Vagina (tissue), 2 donors: ENCODE results near the gene PTPRN2. TPM values are rescaled to one million over a fixed set of nuclear protein-coding genes. Genes with fewer than 3 reads are reported as not detected.

ENCODE experiments used
- DNase-seq, 2 donors: peaks; one replicate each; pipeline ENCODE4 v3.0.0-alpha.2; 2017; ENCODE audit errors: extremely low spot score in 2 of 2
- H3K27ac ChIP-seq: fragments of 200-600 bp; sonication (generic); one replicate; pipeline ENCODE4 v1.5.1; 2019
- H3K27me3 ChIP-seq: fragments of 200-600 bp; sonication (generic); one replicate; pipeline ENCODE4 v1.5.1; 2019
- H3K36me3 ChIP-seq, 2 donors: fragments of 200-600 bp; sonication (generic); one replicate each; pipeline ENCODE4 v1.5.1; 2017 to 2019
- H3K4me1 ChIP-seq: fragments of 200-600 bp; sonication (generic); one replicate; pipeline ENCODE4 v1.5.1; 2019
- H3K4me3 ChIP-seq, 2 donors: fragments of 200-600 bp; sonication (generic); 1 replicate in 1 of 2; 2 replicates in 1 of 2; pipeline ENCODE4 v1.5.1; 2016 to 2019
- H3K9me3 ChIP-seq: fragments of 200-600 bp; sonication (generic); one replicate; pipeline ENCODE4 v1.5.1; 2019
- POLR2A ChIP-seq, 2 donors: fragments of 450-650 bp; IDR thresholded peaks; one replicate each; pipeline ENCODE4 v1.6.1; 2017; ENCODE audit warnings: antibody characterized with exemption in 2 of 2, mild to moderate bottlenecking in 2 of 2, moderate library complexity in 2 of 2
- POLR2AphosphoS5 ChIP-seq, 2 donors: sonication (generic); formaldehyde crosslinking; IDR thresholded peaks; one replicate each; pipeline ENCODE4 v1.9.0; 2017; ENCODE audit warnings: antibody characterized with exemption in 2 of 2, mild to moderate bottlenecking in 2 of 2, low read depth in 1 of 2; ENCODE audit not compliant: insufficient read depth in 1 of 2
- intact Hi-C: fragments of 100-400 bp; cut with DNase I; formaldehyde crosslinking; loops from one replicate; pipeline ENCODE4 v1.15.1; 2023
- total RNA-seq: library from RNA; depleted of rRNA; stranded (reverse); fragments of >200 nt; gene quantifications from one replicate; pipeline ENCODE4 v1.2.3, GENCODE V29; 2016
- TF ChIP-seq, protein P1 (sequence below), 3 experiments: fragments of 450-650 bp in 2 of 3; fragments of 200-600 bp in 1 of 3; sonication (generic) in 1 of 3; IDR thresholded peaks; one replicate each; pipeline ENCODE4 v1.5.1; 2017 to 2019; ENCODE audit warnings: antibody characterized with exemption in 3 of 3, mild to moderate bottlenecking in 2 of 3, moderate library complexity in 2 of 3

PTPRN2 gene
- total RNA-seq, 1 donor from 2014 or later: 7.4 TPM

DNA sequence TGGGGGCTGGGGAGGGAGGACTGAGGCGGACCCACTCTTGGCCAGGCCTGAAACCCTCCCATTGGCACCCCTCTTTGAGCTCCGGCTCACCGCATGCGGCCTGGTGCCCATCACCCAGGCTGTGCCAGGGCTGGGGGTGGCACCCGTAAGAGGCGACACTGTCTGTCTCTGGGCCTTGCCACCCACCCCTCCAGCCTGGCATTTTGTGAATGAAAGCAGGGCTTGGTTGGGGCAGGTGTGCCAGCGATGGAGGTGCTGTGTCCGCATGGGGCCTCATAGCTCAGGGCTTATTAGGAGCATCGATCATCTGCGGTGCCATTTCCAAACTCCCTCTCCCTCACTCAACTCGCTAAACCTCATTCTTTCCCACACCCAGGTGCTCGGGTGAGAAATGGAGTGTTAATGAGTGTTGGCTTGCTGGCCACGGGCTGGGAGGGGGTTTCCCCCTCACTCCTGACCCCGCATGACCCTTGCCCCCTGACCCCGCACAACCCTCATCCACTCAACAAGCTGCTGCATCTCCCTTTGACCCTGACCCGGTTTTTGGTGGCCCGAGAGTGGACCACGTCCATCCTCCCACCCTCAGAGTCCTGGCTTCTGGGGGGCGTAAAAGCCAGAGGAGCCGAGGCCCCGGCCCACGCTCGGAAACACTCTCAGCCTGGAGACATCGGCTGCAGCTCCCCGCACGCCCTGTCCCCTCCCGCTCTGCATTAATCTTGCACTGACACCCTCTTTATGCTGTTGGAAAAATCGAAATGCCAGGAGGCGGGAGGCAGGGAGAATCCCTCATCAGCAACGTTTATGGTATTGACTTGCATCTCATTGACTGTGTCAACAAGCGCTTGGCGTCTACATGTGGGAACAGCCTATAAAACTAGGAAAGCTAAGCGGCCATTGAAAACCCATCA, 1089.6 kb downstream of the PTPRN2 start:
- TF ChIP-seq POLR2A (IDR thresholded peaks at IDR 0.05): no peak
- TF ChIP-seq, protein P1, sequence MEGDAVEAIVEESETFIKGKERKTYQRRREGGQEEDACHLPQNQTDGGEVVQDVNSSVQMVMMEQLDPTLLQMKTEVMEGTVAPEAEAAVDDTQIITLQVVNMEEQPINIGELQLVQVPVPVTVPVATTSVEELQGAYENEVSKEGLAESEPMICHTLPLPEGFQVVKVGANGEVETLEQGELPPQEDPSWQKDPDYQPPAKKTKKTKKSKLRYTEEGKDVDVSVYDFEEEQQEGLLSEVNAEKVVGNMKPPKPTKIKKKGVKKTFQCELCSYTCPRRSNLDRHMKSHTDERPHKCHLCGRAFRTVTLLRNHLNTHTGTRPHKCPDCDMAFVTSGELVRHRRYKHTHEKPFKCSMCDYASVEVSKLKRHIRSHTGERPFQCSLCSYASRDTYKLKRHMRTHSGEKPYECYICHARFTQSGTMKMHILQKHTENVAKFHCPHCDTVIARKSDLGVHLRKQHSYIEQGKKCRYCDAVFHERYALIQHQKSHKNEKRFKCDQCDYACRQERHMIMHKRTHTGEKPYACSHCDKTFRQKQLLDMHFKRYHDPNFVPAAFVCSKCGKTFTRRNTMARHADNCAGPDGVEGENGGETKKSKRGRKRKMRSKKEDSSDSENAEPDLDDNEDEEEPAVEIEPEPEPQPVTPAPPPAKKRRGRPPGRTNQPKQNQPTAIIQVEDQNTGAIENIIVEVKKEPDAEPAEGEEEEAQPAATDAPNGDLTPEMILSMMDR (IDR thresholded peaks at IDR 0.05): no peak
- TF ChIP-seq POLR2AphosphoS5 (IDR thresholded peaks at IDR 0.05; ENCODE audit: insufficient read depth in 1 of 2, low read depth in 1 of 2): no peak
- no peak overlapping the region for H3K4me3 ChIP-seq
- DNase-seq: no peak

DNA sequence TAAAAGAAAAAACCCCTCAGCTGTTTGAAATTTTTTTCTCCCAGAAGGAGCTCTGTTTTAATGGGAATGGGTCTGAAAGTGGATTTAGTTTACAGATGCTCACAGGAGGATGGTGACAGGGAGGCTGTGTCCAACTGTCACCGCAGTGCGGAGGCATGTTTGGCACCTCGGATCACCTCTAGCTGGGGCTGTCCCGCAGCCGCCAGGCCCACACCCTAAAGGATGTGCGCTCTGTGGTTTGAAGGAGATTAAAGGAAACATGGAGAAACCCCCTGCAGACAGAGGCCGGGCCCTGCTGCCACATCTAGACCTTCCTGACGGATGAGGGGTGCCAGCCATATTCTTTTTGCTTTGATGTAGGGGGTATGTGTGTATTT, 1090.3 kb downstream of the PTPRN2 start:
- Histone ChIP-seq H3K27ac (no peak overlapping the region), H3K27me3 (no peaks in the 10 kb centered on the region), H3K9me3 (no peaks in the 10 kb centered on the region), H3K4me3 (no peak overlapping the region), H3K4me1 (no peaks in the 10 kb centered on the region), H3K36me3 (no peaks in the 10 kb centered on the region)
- DNase-seq: no peak
- TF ChIP-seq, protein P1 (IDR thresholded peaks at IDR 0.05): no peak
- TF ChIP-seq POLR2AphosphoS5 (IDR thresholded peaks at IDR 0.05; ENCODE audit: insufficient read depth in 1 of 2, low read depth in 1 of 2) (no peak), POLR2A (IDR thresholded peaks at IDR 0.05) (no peak)
- intact Hi-C loops: no loop called here

More for the DNA sequence above, 1089.6 kb downstream of the PTPRN2 start:
- no peaks in the 10 kb centered on the region for H3K27me3 ChIP-seq
- H3K27ac ChIP-seq: no peak overlapping the region
- H3K4me1 ChIP-seq: no peaks in the 10 kb centered on the region
- H3K9me3 ChIP-seq: no peaks in the 10 kb centered on the region
- intact Hi-C loops: no loop called here
- no peaks in the 10 kb centered on the region for H3K36me3 ChIP-seq

DNA sequence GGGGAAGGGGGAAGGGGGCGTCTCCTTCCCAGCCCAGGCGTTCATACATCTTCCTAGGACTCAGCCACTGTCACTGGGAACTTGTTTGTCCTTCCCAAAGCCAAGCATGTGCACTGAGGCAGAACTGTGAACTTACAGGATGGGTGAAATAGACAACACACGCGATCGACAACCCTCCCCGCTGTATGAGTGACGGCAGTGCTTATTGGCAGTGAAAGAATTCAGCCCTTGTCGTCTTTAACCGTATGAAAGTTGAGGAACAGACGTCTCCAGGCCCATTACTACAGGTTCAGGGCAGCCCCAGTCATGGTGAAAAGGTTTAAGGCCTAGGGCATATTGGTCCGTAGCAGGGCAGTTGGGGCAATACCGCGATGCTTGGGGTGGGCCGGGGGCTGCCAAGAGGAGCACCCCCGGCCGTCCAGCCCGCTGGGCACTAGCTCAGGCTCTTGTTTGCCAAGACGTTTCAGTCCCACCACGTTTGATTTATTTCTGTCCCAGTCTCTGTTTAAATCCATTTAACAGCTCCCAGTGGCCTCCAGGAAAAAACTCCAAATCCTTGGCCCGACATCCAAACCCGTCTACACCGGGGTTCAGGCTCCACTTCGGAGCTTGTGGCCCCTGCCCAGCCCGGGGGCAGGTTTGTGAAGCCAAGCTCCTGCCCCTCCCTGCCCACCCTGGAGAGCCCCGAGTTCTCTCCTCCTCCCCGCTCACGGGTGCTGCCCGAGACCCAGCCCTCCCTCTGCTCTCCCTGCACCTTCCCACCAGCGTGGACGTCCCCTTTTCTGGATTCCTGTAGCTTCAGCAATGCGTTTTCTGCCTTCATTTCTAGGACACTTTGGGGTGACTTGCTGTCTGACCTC, 1091.0 kb downstream of the PTPRN2 start:
- DNase-seq: no peak
- H3K4me3 ChIP-seq: no peak overlapping the region
- H3K4me1 ChIP-seq: no peaks in the 10 kb centered on the region
- H3K27ac ChIP-seq: no peak overlapping the region
- TF ChIP-seq POLR2A (IDR thresholded peaks at IDR 0.05) (no peak), POLR2AphosphoS5 (IDR thresholded peaks at IDR 0.05; ENCODE audit: insufficient read depth in 1 of 2, low read depth in 1 of 2) (no peak)
- TF ChIP-seq, protein P1 (IDR thresholded peaks at IDR 0.05): no peak
- H3K9me3 ChIP-seq: no peaks in the 10 kb centered on the region
- intact Hi-C loops: no loop called here
- H3K36me3 ChIP-seq: no peaks in the 10 kb centered on the region
- H3K27me3 ChIP-seq: no peaks in the 10 kb centered on the region

DNA sequence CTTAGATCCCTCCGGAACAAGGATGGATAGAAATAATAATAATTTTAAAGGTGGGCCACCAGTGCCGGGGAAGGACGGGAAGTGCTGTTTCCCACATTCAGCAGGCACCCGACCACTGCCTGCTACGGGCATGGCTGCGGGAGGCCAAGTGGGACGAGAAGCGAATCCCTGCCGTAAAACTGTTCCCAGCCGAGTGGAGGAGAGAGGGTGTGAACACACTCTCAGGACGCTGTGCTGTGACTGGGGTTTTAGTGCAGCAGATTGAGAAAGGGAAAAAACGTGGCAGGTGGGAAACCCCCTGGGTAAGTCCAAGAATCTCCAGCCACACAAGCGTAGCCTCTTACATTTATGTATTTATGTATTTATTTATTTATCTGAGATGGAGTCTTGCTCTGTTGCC, 1092.0 kb downstream of the PTPRN2 start:
- H3K27me3 ChIP-seq: no peaks in the 10 kb centered on the region
- no peak overlapping the region for H3K27ac ChIP-seq
- H3K36me3 ChIP-seq: no peaks in the 10 kb centered on the region
- no peak for TF ChIP-seq POLR2AphosphoS5 (IDR thresholded peaks at IDR 0.05; ENCODE audit: insufficient read depth in 1 of 2, low read depth in 1 of 2)
- TF ChIP-seq POLR2A (IDR thresholded peaks at IDR 0.05): no peak
- TF ChIP-seq, protein P1 (IDR thresholded peaks at IDR 0.05): no peak
- no peak overlapping the region for H3K4me3 ChIP-seq
- H3K9me3 ChIP-seq: no peaks in the 10 kb centered on the region
- DNase-seq: no peak
- H3K4me1 ChIP-seq: no peaks in the 10 kb centered on the region
- intact Hi-C loops: no loop called here
